DOHH2 (cell line): ENCODE measurements around the gene ATP13A1.

ENCODE experiments used
- H3F3A ChIP-seq: fragments of 200-600 bp; sonication (generic), shearing (Covaris generic); 2 replicates; pipeline ENCODE4 v1.6.0; 2016; ENCODE audit warnings: antibody characterized with exemption, mild to moderate bottlenecking; ENCODE audit not compliant: control insufficient read depth, insufficient read depth
- H3K27ac ChIP-seq: fragments of 200-600 bp; sonication (generic); 2 replicates; pipeline ENCODE4 v1.5.1; 2014; ENCODE audit warnings: low read depth, mild to moderate bottlenecking, low read length, moderate library complexity
- H3K27me3 ChIP-seq: fragments of 200-600 bp; sonication (generic); 2 replicates; pipeline ENCODE4 v1.6.1; 2014; ENCODE audit warnings: mild to moderate bottlenecking, low read length, mixed read lengths; ENCODE audit not compliant: control insufficient read depth
- H3K36me3 ChIP-seq: fragments of 200-600 bp; sonication (generic); 2 replicates; pipeline ENCODE4 v1.6.1; 2014; ENCODE audit warnings: mild to moderate bottlenecking, low read length, moderate library complexity, mixed read lengths; ENCODE audit not compliant: control insufficient read depth
- H3K4me1 ChIP-seq: fragments of 200-600 bp; sonication (generic); 2 replicates; pipeline ENCODE4 v1.6.1; 2014; ENCODE audit warnings: mild to moderate bottlenecking, low read length, mixed read lengths; ENCODE audit not compliant: control insufficient read depth
- H3K4me2 ChIP-seq: fragments of 200-600 bp; sonication (generic); 2 replicates; pipeline ENCODE4 v1.6.0; 2014; ENCODE audit warnings: mild to moderate bottlenecking, low read length, moderate library complexity
- H3K4me3 ChIP-seq: fragments of 200-600 bp; sonication (generic); 2 replicates; pipeline ENCODE4 v1.5.1; 2014; ENCODE audit warnings: mild to moderate bottlenecking, low read length, mixed read lengths
- H3K79me2 ChIP-seq: fragments of 200-600 bp; sonication (generic); 2 replicates; pipeline ENCODE4 v1.6.1; 2014; ENCODE audit warnings: mild to moderate bottlenecking, low read length, mixed read lengths; ENCODE audit not compliant: control insufficient read depth
- H3K9me2 ChIP-seq: fragments of 200-600 bp; sonication (generic); replicated peaks from 2 replicates; pipeline ENCODE4 v1.6.1; 2014; ENCODE audit warnings: mild to moderate bottlenecking, low read length, mixed read lengths; ENCODE audit not compliant: control insufficient read depth
- H3K9me3 ChIP-seq: fragments of 200-600 bp; sonication (generic); 2 replicates; pipeline ENCODE4 v1.6.1; 2014; ENCODE audit warnings: antibody characterized with exemption, low read length, mixed read lengths; ENCODE audit not compliant: control insufficient read depth, insufficient read depth
- H4K20me1 ChIP-seq: fragments of 200-600 bp; sonication (generic); 2 replicates; pipeline ENCODE4 v1.6.0; 2014; ENCODE audit warnings: low read depth, mild to moderate bottlenecking, antibody characterized with exemption, low read length, moderate library complexity; ENCODE audit not compliant: control insufficient read depth, insufficient read depth
- EZH2phosphoT487 ChIP-seq: fragments of 200-600 bp; sonication (generic); IDR thresholded peaks from 2 replicates; pipeline ENCODE4 v1.6.1; 2017; ENCODE audit warnings: borderline replicate concordance, mild to moderate bottlenecking, antibody characterized with exemption, low read length, moderate library complexity, mixed read lengths
- TF ChIP-seq, protein P1 (sequence below): fragments of 200-600 bp; sonication (generic); IDR thresholded peaks from one replicate; pipeline ENCODE4 v1.5.1; 2014; ENCODE audit warnings: antibody characterized with exemption, mild to moderate bottlenecking, low read depth, low read length; ENCODE audit not compliant: poor library complexity, severe bottlenecking

Gene ATP13A1

DNA sequence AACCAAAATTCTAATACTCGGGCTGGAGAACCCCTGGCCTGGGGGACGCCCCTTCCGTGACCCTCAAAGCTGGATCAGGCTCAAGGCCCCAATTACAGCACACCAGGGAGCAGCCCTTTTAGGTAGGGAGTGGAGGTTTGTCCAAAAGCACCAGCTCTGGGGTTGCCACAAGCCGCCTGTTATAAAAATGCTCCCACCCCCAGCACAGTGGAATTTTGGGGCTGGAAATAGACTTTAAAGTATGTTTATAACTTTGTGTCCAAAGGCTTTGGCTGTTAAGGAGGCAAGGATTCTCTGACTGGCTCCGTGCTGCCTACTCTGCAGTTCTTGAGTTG is 19.5 kb downstream of the ATP13A1 start:
- peaks cover 19% of the 10 kb centered on the region for H3K79me2 ChIP-seq
- H3K27me3 ChIP-seq, result no peaks in the 10 kb centered on the region
- H4K20me1 ChIP-seq, result no peaks in the 10 kb centered on the region
- H3K36me3 ChIP-seq, result peaks cover 64% of the 10 kb centered on the region
- H3K9me3 ChIP-seq, result no peaks in the 10 kb centered on the region
- H3K4me2 ChIP-seq, result peak overlapping the region; percentile 91
- peaks cover 23% of the 10 kb centered on the region for H3K4me1 ChIP-seq
- TF ChIP-seq, protein P1, sequence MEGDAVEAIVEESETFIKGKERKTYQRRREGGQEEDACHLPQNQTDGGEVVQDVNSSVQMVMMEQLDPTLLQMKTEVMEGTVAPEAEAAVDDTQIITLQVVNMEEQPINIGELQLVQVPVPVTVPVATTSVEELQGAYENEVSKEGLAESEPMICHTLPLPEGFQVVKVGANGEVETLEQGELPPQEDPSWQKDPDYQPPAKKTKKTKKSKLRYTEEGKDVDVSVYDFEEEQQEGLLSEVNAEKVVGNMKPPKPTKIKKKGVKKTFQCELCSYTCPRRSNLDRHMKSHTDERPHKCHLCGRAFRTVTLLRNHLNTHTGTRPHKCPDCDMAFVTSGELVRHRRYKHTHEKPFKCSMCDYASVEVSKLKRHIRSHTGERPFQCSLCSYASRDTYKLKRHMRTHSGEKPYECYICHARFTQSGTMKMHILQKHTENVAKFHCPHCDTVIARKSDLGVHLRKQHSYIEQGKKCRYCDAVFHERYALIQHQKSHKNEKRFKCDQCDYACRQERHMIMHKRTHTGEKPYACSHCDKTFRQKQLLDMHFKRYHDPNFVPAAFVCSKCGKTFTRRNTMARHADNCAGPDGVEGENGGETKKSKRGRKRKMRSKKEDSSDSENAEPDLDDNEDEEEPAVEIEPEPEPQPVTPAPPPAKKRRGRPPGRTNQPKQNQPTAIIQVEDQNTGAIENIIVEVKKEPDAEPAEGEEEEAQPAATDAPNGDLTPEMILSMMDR, result peak; percentile 17
- TF ChIP-seq EZH2phosphoT487, result no peak
- peak overlapping the region; percentile 85 for H3K4me3 ChIP-seq
- H3K9me2 ChIP-seq, result no peaks in the 10 kb centered on the region
- H3K27ac ChIP-seq, result peak overlapping the region; percentile 80
- H3F3A ChIP-seq, result peaks cover 11% of the 10 kb centered on the region

DNA sequence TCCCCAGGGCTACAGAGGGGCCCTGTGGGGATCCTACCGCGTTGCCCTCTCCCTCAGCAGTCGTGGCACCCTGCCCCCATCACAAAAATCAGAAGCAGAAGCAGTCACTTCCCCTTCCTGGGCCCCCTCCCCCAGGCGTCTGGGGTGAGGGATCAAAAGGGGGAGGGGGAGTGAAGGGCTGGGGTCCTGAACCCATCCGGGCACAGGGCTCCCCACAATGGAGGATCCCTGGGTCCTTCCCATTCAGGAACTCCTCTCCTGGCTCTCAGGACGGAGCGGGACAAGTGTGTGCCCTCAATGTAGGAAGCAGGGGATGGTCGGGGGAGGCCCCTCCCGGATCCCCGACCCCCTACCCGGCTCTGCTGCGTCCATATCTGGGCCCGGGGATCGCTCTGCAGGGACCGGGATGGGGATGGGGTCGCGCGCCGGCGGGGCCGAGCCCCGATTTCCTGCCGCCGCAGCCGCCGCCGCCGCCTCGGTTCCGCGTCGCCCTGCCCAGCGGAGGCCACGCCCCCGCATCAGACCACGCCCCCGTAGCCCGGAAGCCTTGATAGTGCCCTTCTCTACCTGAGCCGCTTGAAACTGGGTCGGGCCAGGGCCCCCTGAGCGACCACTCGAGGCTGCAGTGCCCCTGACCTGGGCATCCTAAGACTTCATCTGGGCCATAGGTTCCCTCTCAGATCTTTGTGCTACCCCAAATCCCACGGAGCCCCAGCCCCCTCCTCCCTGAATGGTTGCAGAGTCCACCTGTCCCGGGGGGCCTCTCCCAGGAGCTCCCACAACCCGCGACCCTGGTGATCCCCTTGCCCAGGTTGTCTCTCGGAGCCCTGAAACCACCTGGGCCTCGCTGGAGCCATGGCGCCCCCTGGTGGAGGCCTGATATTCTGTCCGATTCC is 20.1 kb downstream of the ATP13A1 start, which contains the start of gene GMIP:
Gene GMIP, minus strand, starts transcription at position 500 of the 896 bp plus-strand sequence. Its CDS starts 128 bp downstream, at position 372.
- H3K9me3 ChIP-seq, result no peaks in the 10 kb centered on the region
- peaks cover 11% of the 10 kb centered on the region for H3F3A ChIP-seq
- H3K4me3 ChIP-seq, result peak within 1 kb of the TSS; percentile 85
- peaks cover 19% of the 10 kb centered on the region for H3K79me2 ChIP-seq
- H3K4me2 ChIP-seq, result peak within 1 kb of the TSS; percentile 91
- no peaks in the 10 kb centered on the region for H3K27me3 ChIP-seq
- H3K27ac ChIP-seq, result peak within 1 kb of the TSS; percentile 80
- no peaks in the 10 kb centered on the region for H3K9me2 ChIP-seq
- TF ChIP-seq, protein P1, result peak; percentile 94
- TF ChIP-seq EZH2phosphoT487, result no peak
- peaks cover 64% of the 10 kb centered on the region for H3K36me3 ChIP-seq
- H4K20me1 ChIP-seq, result no peaks in the 10 kb centered on the region
- peaks cover 23% of the 10 kb centered on the region for H3K4me1 ChIP-seq

DNA sequence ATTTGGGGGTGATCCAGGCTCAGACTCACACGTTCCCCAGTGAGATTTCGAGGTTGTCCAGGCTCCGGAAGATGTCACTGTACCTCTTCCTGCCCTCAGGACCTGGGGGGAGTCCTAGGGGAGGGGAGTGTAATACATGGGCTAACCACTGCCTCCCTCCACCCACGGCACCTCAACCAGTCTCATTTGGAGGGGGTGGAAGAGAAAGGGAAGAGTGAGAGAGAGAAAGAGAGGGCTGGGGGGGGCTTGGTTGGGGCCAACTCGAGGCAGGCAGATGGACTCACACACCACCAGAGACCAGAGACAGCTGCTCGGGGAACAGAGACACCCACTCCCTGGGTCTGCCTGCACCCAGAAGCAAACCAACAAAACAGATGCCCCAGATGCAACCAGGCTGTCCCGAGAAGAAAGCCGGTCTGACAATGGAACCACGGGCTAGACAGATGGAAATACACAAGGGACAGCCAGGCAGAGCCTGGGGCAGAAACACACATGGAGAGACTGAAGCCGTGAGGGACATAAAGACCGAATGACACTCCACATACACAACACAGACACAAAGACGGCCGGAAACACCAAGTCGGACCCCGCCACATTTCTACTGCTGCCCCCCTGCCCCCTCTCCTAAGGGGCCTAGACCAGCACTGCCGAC is 20.8 kb downstream of the ATP13A1 start:
- peaks cover 61% of the 10 kb centered on the region for H3K36me3 ChIP-seq
- H3K4me3 ChIP-seq, result peak overlapping the region; percentile 85
- H3K4me2 ChIP-seq, result peak overlapping the region; percentile 91
- peak overlapping the region; percentile 80 for H3K27ac ChIP-seq
- peaks cover 19% of the 10 kb centered on the region for H3K79me2 ChIP-seq
- no peaks in the 10 kb centered on the region for H3K9me3 ChIP-seq
- no peaks in the 10 kb centered on the region for H3K9me2 ChIP-seq
- H4K20me1 ChIP-seq, result no peaks in the 10 kb centered on the region
- H3F3A ChIP-seq, result peaks cover 11% of the 10 kb centered on the region
- TF ChIP-seq EZH2phosphoT487, result no peak
- TF ChIP-seq, protein P1, result no peak
- no peaks in the 10 kb centered on the region for H3K27me3 ChIP-seq
- H3K4me1 ChIP-seq, result peaks cover 23% of the 10 kb centered on the region
